ENCODE measurements around the gene NUP62CL. TPM values are rescaled to one million over a fixed set of nuclear protein-coding genes. Genes with fewer than 3 reads are reported as not detected.
"Not testable (repeated sequence)": the region's sequence is repeated elsewhere in the genome, so short reads cannot be mapped to it uniquely, and the experiment has no call there.

The NUP62CL gene
- total RNA-seq, 4 donors from 2014 or later: 1.2 TPM; not detected in 3

DNA sequence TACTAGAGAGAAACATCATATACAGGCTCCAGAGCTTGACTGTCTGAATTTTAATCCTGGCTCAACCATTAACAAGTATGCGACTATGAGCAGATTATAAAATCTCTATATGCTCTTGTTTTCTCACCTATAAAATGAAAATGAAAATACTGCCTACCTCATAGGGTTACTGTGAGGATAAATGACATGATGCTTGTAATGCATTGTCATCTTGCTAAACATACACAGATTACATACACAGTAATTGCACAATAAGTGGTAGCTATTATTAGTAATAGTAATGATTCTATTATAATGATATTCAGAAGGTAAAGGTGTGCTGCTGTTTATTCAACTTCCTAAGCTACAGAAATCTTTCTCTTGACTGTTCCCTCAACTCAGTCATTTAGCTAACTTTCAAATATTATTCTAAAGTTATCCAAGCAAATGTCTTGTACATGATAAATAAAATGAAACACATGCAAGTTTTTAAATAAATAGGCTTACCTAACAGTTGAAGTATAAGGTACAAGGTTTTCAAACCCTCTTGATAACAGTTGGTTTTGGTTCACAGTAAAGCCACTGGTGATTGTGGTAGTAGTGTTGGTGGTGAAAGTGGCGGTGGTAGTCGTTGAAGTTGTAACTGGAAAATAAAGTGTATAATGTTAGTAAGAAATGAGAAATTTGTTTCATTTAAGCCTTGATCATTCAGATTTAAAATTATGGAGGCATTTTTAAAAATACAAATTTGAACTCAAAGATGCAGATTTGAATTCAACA lies 38.9 kb downstream of the NUP62CL start:
- Histone ChIP-seq H3K4me1 (no peaks in the 10 kb centered on the region), H3K27me3 (no peaks in the 10 kb centered on the region), H3K36me3 (no peaks in the 10 kb centered on the region), H3K27ac (replicated peaks in 1 of 4) (no peak overlapping the region), H3K9me3 (no peaks in the 10 kb centered on the region), H3K4me3 (no peak overlapping the region)
- 82% methylated on average over 3 of the region's 3 CpGs for WGBS
- DNase-seq (ENCODE audit: extremely low spot score): no peak
- intact Hi-C loops (cut with DNase I): no loop called here
- TF ChIP-seq EP300 (IDR thresholded peaks at IDR 0.05) (no peak), POLR2A (IDR thresholded peaks at IDR 0.05; ENCODE audit: low read depth) (no peak), POLR2AphosphoS5 (IDR thresholded peaks at IDR 0.05) (no peak)
- TF ChIP-seq, protein P1, sequence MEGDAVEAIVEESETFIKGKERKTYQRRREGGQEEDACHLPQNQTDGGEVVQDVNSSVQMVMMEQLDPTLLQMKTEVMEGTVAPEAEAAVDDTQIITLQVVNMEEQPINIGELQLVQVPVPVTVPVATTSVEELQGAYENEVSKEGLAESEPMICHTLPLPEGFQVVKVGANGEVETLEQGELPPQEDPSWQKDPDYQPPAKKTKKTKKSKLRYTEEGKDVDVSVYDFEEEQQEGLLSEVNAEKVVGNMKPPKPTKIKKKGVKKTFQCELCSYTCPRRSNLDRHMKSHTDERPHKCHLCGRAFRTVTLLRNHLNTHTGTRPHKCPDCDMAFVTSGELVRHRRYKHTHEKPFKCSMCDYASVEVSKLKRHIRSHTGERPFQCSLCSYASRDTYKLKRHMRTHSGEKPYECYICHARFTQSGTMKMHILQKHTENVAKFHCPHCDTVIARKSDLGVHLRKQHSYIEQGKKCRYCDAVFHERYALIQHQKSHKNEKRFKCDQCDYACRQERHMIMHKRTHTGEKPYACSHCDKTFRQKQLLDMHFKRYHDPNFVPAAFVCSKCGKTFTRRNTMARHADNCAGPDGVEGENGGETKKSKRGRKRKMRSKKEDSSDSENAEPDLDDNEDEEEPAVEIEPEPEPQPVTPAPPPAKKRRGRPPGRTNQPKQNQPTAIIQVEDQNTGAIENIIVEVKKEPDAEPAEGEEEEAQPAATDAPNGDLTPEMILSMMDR (IDR thresholded peaks at IDR 0.05): no peak

DNA sequence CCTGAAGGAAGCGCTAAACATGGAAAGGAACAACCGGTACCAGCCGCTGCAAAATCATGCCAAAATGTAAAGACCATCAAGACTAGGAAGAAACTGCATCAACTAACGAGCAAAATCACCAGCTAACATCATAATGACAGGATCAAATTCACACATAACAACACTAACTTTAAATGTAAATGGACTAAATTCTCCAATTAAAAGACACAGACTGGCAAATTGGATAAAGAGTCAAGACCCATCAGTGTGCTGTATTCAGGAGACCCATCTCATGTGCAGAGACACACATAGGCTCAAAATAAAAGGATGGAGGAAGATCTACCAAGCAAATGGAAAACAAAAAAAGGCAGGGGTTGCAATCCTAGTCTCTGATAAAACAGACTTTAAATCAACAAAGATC lies 48.6 kb downstream of the NUP62CL start:
- intact Hi-C loops (cut with DNase I); H3K27ac ChIP-seq (replicated peaks in 1 of 4): not testable (repeated sequence)
- no CpG with 5 or more reads among the region's 4 CpGs for WGBS

DNA sequence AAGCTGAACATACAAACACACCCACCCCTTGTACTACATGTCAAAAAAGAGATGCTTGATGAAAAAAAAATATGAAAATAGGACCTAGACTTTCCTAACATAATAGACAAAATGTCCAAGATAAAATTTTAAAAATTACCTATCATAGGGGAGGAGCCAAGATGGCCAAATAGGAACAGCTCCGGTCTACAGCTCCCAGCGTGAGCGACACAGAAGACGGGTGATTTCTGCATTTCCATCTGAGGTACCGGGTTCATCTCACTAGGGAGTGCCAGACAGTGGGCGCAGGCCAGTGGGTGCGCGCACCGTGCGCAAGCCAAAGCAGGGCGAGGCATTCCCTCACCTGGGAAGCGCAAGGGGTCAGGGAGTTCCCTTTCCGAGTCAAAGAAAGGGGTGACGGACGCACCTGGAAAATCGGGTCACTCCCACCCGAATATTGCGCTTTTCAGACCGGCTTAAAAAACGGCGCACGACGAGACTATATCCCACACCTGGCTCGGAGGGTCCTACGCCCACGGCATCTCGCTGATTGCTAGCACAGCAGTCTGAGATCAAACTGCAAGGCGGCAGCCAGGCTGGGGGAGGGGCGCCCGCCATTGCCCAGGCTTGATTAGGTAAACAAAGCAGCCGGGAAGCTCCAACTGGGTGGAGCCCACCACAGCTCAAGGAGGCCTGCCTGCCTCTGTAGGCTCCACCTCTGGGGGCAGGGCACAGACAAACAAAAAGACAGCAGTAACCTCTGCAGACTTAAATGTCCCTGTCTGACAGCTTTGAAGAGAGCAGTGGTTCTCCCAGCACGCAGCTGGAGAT lies 50.4 kb downstream of the NUP62CL start:
- intact Hi-C loops (cut with DNase I); H3K27ac ChIP-seq (replicated peaks in 1 of 4); DNase-seq (ENCODE audit: extremely low spot score); H3K27me3 ChIP-seq; H3K9me3 ChIP-seq; H3K36me3 ChIP-seq; H3K4me1 ChIP-seq: not testable (repeated sequence)
- peak overlapping the region in 2 of 4 donors; percentile 9 to 35 for H3K4me3 ChIP-seq
- 38% methylated on average over 9 of the region's 32 CpGs for WGBS

More for the DNA sequence above, 48.6 kb downstream of the NUP62CL start:
- H3K9me3 ChIP-seq; H3K4me1 ChIP-seq; DNase-seq (ENCODE audit: extremely low spot score); H3K27me3 ChIP-seq; H3K4me3 ChIP-seq; H3K36me3 ChIP-seq: not testable (repeated sequence)

DNA sequence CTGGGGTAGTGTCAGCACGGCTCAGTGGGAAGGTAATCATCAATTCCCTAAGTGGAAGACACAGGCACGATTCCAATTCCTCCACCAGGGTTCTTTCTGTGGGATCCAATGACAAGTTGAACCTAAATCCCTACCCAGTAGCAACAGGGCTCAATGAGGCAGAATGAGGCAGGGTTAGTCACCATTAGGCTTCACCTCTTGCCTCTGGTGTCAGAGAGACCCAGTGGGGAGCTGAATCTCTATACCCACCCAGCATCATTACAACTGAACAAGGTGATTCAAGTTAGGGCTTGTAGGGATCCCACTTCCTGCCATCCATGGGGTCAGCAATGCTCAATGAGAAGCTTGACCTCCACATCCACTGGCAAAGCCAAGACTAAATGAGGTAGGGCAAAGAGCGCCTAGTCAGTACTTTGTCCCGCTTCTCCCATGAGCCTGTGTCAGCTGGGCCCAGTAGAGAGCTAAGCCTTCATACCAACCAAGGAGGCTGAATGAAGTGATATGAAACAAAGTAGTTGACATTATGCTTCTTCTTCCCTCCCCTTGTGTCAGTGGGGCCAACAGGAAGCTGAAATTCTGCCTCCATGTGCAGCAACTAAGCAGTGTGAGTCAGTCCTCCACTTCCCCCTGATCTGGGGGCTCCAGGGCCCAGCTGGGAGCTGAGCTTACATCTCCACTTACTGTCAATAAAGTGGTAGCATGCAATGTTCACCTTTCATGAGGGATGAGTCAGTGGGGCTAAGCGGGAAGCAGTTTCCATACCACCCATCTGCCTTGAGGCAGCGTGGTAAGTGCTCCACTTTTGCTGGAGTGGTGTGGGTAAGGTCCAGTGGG lies 51.2 kb downstream of the NUP62CL start:
- 65% methylated on average over 4 of the region's 6 CpGs for WGBS
- H3K27ac ChIP-seq (replicated peaks in 1 of 4): no peak overlapping the region
- intact Hi-C loops (cut with DNase I): no loop called here

DNA sequence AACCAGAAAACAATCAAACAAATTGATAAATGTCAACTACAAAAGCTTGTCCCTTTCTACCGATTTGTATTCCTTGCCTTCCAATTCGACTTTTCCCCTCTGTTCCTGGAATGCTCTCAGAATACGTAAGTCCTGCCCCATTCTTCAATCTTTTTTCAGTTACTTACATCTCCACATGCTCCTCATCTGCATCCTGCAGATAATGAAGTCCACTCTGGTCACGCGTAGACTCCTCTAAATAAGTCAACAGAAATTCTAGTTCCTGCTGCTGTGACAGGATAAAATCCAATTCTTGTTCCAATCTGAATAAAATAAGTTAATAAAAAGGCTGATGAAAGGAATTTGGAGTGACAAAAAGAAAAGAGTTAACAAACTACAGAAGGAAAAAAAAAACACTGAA lies 53.2 kb downstream of the NUP62CL start:
- TF ChIP-seq EP300 (IDR thresholded peaks at IDR 0.05) (no peak), POLR2A (IDR thresholded peaks at IDR 0.05; ENCODE audit: low read depth) (no peak), POLR2AphosphoS5 (IDR thresholded peaks at IDR 0.05) (no peak)
- TF ChIP-seq, protein P1 (IDR thresholded peaks at IDR 0.05): no peak
- DNase-seq (ENCODE audit: extremely low spot score): no peak
- Histone ChIP-seq H3K27me3 (no peaks in the 10 kb centered on the region), H3K27ac (replicated peaks in 1 of 4) (no peak overlapping the region), H3K4me3 (no peak overlapping the region), H3K9me3 (no peaks in the 10 kb centered on the region), H3K36me3 (no peaks in the 10 kb centered on the region), H3K4me1 (no peaks in the 10 kb centered on the region)
- intact Hi-C loops (cut with DNase I): no loop called here
- WGBS: 65% methylated on average over 5 of the region's 5 CpGs

More for the DNA sequence above, 51.2 kb downstream of the NUP62CL start:
- Histone ChIP-seq H3K4me1 (no peaks in the 10 kb centered on the region), H3K36me3 (no peaks in the 10 kb centered on the region), H3K4me3 (no peak overlapping the region), H3K27me3 (no peaks in the 10 kb centered on the region), H3K9me3 (no peaks in the 10 kb centered on the region)
- no peak for DNase-seq (ENCODE audit: extremely low spot score)
- TF ChIP-seq, protein P1 (IDR thresholded peaks at IDR 0.05): no peak
- TF ChIP-seq POLR2AphosphoS5 (IDR thresholded peaks at IDR 0.05) (no peak), POLR2A (IDR thresholded peaks at IDR 0.05; ENCODE audit: low read depth) (no peak), EP300 (IDR thresholded peaks at IDR 0.05) (no peak)

Measured in esophagus muscularis mucosa (tissue), 4 donors.